ENCODE results near the gene MGRN1. TPM values are rescaled to one million over a fixed set of nuclear protein-coding genes. Genes with fewer than 3 reads are reported as not detected.

Gene MGRN1
- total RNA-seq, 6 donors from 2014 or later: 49.0 to 148 (median 99.1) TPM

DNA sequence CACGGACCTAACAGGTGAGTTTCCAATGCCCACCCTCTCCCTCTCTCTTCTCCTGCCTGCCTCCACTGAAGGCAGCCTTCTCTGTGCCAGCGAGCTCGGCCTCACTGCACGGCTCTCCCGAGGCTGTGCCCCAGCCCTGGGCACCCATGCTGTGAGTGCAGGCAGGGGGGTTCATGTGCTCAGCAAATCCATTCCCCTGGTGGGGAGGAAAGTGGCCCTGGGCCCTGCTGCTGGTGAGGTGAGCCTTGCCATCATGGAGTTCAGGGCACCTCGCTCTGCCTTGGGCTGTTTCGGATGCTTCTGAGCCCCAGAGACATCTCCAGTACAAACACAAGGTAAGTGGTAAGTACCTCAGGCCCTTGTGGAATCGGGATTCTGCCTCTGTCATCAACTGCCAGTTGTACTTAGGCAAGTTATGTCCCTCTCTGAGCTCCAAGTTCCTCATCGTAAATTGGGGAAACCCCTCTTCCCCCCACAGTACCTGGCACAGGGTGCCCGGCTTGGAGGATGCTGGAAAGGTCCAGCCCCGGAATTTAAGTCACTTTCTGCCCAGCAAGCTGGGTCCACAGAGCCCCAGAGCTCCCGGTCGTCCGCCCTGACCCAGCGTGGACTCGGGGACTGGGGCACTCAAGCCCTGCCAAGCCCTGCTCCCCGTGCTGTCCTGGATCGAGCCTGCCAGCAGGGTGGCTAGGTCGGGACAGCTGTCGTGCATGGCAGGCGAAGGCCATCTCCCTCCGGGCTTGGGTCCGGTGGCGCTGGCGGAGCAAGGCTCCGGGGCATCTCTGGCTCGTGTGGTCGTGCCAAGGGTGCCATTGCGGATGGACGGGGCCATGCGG lies 68.1 kb downstream of the MGRN1 start:
- H3K9me3 ChIP-seq: no peaks in the 10 kb centered on the region
- H3K27ac ChIP-seq: peak overlapping the region; percentile 86 to 91 (median 88)
- WGBS, 2 donors: 30 to 33% methylated on average over 7 to 20 of the region's 31 CpGs
- H3K36me3 ChIP-seq: peaks cover 4 to 52% (median 37%) of the 10 kb centered on the region in 4 donors
- peaks cover 17 to 35% (median 21%) of the 10 kb centered on the region in 4 donors for H3K4me1 ChIP-seq
- TF ChIP-seq POLR2A (IDR thresholded peaks at IDR 0.05) (no peak), EP300 (IDR thresholded peaks at IDR 0.05) (no peak), POLR2AphosphoS5 (IDR thresholded peaks at IDR 0.05) (no peak)
- TF ChIP-seq, protein P1, sequence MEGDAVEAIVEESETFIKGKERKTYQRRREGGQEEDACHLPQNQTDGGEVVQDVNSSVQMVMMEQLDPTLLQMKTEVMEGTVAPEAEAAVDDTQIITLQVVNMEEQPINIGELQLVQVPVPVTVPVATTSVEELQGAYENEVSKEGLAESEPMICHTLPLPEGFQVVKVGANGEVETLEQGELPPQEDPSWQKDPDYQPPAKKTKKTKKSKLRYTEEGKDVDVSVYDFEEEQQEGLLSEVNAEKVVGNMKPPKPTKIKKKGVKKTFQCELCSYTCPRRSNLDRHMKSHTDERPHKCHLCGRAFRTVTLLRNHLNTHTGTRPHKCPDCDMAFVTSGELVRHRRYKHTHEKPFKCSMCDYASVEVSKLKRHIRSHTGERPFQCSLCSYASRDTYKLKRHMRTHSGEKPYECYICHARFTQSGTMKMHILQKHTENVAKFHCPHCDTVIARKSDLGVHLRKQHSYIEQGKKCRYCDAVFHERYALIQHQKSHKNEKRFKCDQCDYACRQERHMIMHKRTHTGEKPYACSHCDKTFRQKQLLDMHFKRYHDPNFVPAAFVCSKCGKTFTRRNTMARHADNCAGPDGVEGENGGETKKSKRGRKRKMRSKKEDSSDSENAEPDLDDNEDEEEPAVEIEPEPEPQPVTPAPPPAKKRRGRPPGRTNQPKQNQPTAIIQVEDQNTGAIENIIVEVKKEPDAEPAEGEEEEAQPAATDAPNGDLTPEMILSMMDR (IDR thresholded peaks at IDR 0.05): no peak
- no peak for DNase-seq
- peak; percentile 1 to 3 for ATAC-seq (ENCODE audit: low FRiP score in 2 of 2)
- H3K27me3 ChIP-seq: no peaks in the 10 kb centered on the region
- peak overlapping the region; percentile 88 to 100 (median 98) for H3K4me3 ChIP-seq

- WGBS, 2 donors: 0% methylated on average over 25 of the region's 91 CpGs; no CpG with 5 or more reads in 1 of the 2 donors
- TF ChIP-seq POLR2AphosphoS5 (IDR thresholded peaks at IDR 0.05): peak; percentile 49 to 66
- TF ChIP-seq POLR2A (IDR thresholded peaks at IDR 0.05): peak in 3 of 4 donors; percentile 59 to 92 (median 67)
- TF ChIP-seq, protein P1 (IDR thresholded peaks at IDR 0.05): peak in 5 of 6 experiments; percentile 45 to 79 (median 66)
- TF ChIP-seq EP300 (IDR thresholded peaks at IDR 0.05): no peak
- Histone ChIP-seq H3K4me3 (peak within 1 kb of the TSS; percentile 88 to 100 (median 98)), H3K27me3 (no peaks in the 10 kb centered on the region), H3K27ac (peak within 1 kb of the TSS; percentile 86 to 91 (median 88)), H3K9me3 (no peaks in the 10 kb centered on the region), H3K36me3 (peaks cover 4 to 52% (median 36%) of the 10 kb centered on the region in 4 donors), H3K4me1 (peaks cover 17 to 35% (median 21%) of the 10 kb centered on the region in 4 donors)
- peak; percentile 96 to 97 for ATAC-seq (ENCODE audit: low FRiP score in 2 of 2)
- DNase-seq: peak; percentile 98 to 100
Measured at GRCh38 chr16:4693296-4693955, 68.8 kb downstream of the MGRN1 start, which contains the start of gene NUDT16L1. NUDT16L1 (plus strand) TSS chr16:4693562; CDS start chr16:4693727, 165 bp downstream.

DNA sequence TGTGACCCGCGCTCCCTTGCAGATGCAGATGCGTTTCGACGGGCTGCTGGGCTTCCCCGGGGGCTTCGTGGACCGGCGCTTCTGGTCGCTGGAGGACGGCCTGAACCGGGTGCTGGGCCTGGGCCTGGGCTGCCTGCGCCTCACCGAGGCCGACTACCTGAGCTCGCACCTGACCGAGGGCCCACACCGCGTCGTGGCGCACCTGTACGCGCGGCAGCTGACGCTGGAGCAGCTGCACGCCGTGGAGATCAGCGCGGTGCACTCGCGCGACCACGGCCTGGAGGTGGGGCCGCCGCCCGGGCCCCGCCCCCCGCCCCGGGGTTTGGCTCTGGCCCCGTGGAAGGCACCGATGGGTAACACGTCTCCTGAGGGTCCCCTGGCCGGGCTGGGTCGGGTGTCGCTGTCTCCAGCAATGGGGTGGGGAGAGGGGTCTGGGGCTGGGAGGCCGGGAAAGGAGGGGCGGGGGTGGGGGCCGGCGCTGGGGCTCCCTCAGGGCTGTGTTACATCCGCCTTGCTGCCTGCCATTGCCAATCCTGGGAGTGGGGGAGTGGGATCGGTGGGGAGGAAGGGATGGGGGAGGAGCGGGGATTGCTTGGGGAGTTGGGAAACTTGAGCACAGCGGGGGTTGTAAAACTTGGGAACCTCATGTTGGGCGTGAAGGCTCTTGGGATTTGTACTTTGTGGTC lies 69.5 kb downstream of the MGRN1 start:
- peak overlapping the region; percentile 86 to 91 (median 88) for H3K27ac ChIP-seq
- H3K36me3 ChIP-seq: peaks cover 8 to 52% (median 36%) of the 10 kb centered on the region in 4 donors
- 0 to 1% methylated on average over 2 to 12 of the region's 54 CpGs for WGBS, 2 donors
- no peaks in the 10 kb centered on the region for H3K9me3 ChIP-seq
- ATAC-seq (ENCODE audit: low FRiP score in 2 of 2) (peak in 1 of 2 donors; percentile 61), DNase-seq (peak; percentile 50 to 93)
- H3K4me3 ChIP-seq: peak overlapping the region; percentile 71 to 100 (median 98)
- TF ChIP-seq POLR2AphosphoS5 (IDR thresholded peaks at IDR 0.05): no peak
- TF ChIP-seq POLR2A (IDR thresholded peaks at IDR 0.05): no peak
- peaks cover 17 to 35% (median 21%) of the 10 kb centered on the region in 4 donors for H3K4me1 ChIP-seq
- no peaks in the 10 kb centered on the region for H3K27me3 ChIP-seq

GRCh38 chr16:4694642-4695451 lies 70.2 kb downstream of the MGRN1 start:
- Histone ChIP-seq H3K36me3 (peaks cover 12 to 54% (median 35%) of the 10 kb centered on the region in 4 donors), H3K9me3 (no peaks in the 10 kb centered on the region), H3K27ac (peak overlapping the region; percentile 86 to 91 (median 88)), H3K4me3 (peak overlapping the region in 3 of 4 donors; percentile 96 to 100 (median 100)), H3K27me3 (no peaks in the 10 kb centered on the region), H3K4me1 (peaks cover 17 to 35% (median 21%) of the 10 kb centered on the region in 4 donors)
- no peak for DNase-seq
- ATAC-seq (ENCODE audit: low FRiP score in 2 of 2): no peak
- WGBS, 2 donors: 20 to 57% methylated on average over 1 to 23 of the region's 26 CpGs
- no peak for TF ChIP-seq POLR2A (IDR thresholded peaks at IDR 0.05)
- no peak for TF ChIP-seq EP300 (IDR thresholded peaks at IDR 0.05)
- TF ChIP-seq, protein P1 (IDR thresholded peaks at IDR 0.05): no peak
- TF ChIP-seq POLR2AphosphoS5 (IDR thresholded peaks at IDR 0.05): no peak

All from upper lobe of left lung (tissue), 6 donors.